Endothelial cell of umbilical vein (primary cell): ENCODE results near the gene TMEM121B. TPM values are rescaled to one million over a fixed set of nuclear protein-coding genes. Genes with fewer than 3 reads are reported as not detected.

Experiments used
- BruUV-seq: library from RNA; stranded (reverse); fragments of 400-500 nt; replicated peaks from 2 replicates; lab custom pipeline; 2021; lab: Mats Ljungman, UMichigan
- CTCF ChIA-PET: fragments of 300-600, 350-600 bp; sonication (Branson Sonifier 250); formaldehyde crosslinking; loops from one replicate; lab custom pipeline; 2021; ENCODE audit warnings: antibody characterized with exemption, inconsistent platforms; lab: Charles Lee
- POLR2A ChIA-PET: fragments of 300-600, 350-600 bp; sonication (Branson Sonifier 250); formaldehyde crosslinking; loops from one replicate; lab custom pipeline; 2021; ENCODE audit warnings: antibody characterized with exemption, inconsistent platforms; lab: Charles Lee
- DNase-seq: peaks from one replicate; pipeline ENCODE4 v3.0.0-alpha.2; 2011; ENCODE audit warnings: low read depth, low spot score
- FAIRE-seq: peaks from 2 replicates; lab custom pipeline; 2011; peaks lifted over from hg19 to GRCh38; lab: Jason Lieb, UNC
- H2AFZ ChIP-seq: 2 replicates; pipeline ENCODE4 v1.6.0; 2012; ENCODE audit warnings: low read depth, low read length, control low read depth, inconsistent platforms
- H3K27ac ChIP-seq: 2 replicates; pipeline ENCODE4 v1.5.1; 2011; ENCODE audit warnings: low read depth, mild to moderate bottlenecking, control low read depth, low read length, moderate library complexity; ENCODE audit not compliant: insufficient read depth
- H3K27me3 ChIP-seq, 2 experiments: 2 replicates each; pipeline versions ENCODE4 v1.6.0 to v1.6.1; 2011; ENCODE audit warnings: low read length in 2 of 2, mixed read lengths in 1 of 2; ENCODE audit not compliant: control insufficient read depth in 2 of 2, insufficient read depth in 2 of 2
- H3K36me3 ChIP-seq, 2 experiments: 2 replicates in 1 of 2; 3 replicates in 1 of 2; pipeline ENCODE4 v1.5.1; 2011; ENCODE audit warnings: low read length in 2 of 2, mild to moderate bottlenecking in 1 of 2, moderate library complexity in 1 of 2; ENCODE audit not compliant: control insufficient read depth in 2 of 2, insufficient read depth in 2 of 2; ENCODE audit errors: extremely low read depth in 1 of 2
- H3K4me1 ChIP-seq: 3 replicates; pipeline ENCODE4 v1.5.1; 2011; ENCODE audit warnings: mild to moderate bottlenecking, low read length; ENCODE audit not compliant: control insufficient read depth, insufficient read depth; ENCODE audit errors: extremely low read depth
- H3K4me2 ChIP-seq: 2 replicates; pipeline ENCODE4 v1.6.1; 2011; ENCODE audit warnings: low read length, control low read depth, mixed read lengths; ENCODE audit not compliant: insufficient read depth
- H3K4me3 ChIP-seq, 3 experiments: fragments of 200-600 bp in 1 of 3; sonication (generic), shearing (Covaris generic) in 1 of 3; replicated peaks in 1 of 3; 2 replicates each; pipeline ENCODE4 v1.5.1; 2011 to 2016; ENCODE audit warnings: control low read depth in 3 of 3, low read length in 3 of 3, mild to moderate bottlenecking in 2 of 3, inconsistent platforms in 1 of 3, low read depth in 1 of 3, moderate library complexity in 1 of 3; ENCODE audit not compliant: insufficient read depth in 1 of 3
- H3K79me2 ChIP-seq: 2 replicates; pipeline ENCODE4 v1.6.0; 2012; ENCODE audit warnings: low read length, inconsistent platforms; ENCODE audit not compliant: control insufficient read depth, insufficient read depth
- H3K9ac ChIP-seq: replicated peaks from 2 replicates; pipeline ENCODE3; 2011; ENCODE audit warnings: low read length, control low read depth; ENCODE audit not compliant: insufficient read depth; ENCODE audit errors: extremely low read depth
- H3K9me1 ChIP-seq: replicated peaks from 3 replicates; pipeline ENCODE4 v1.6.0; 2011; ENCODE audit warnings: mild to moderate bottlenecking, low read length; ENCODE audit not compliant: control insufficient read depth, insufficient read depth; ENCODE audit errors: extremely low read depth
- H3K9me3 ChIP-seq: replicated peaks from 2 replicates; pipeline ENCODE4 v1.5.1; 2012; ENCODE audit warnings: low read length, inconsistent platforms; ENCODE audit not compliant: control insufficient read depth, insufficient read depth
- H4K20me1 ChIP-seq: replicated peaks from 2 replicates; pipeline ENCODE3; 2011; ENCODE audit warnings: mild to moderate bottlenecking, low read length; ENCODE audit not compliant: control insufficient read depth, insufficient read depth; ENCODE audit errors: extremely low read depth
- EZH2 ChIP-seq: IDR thresholded peaks from 2 replicates; pipeline ENCODE4 v1.6.1; 2012; ENCODE audit warnings: borderline replicate concordance, low read depth, mild to moderate bottlenecking, moderate library complexity, low read length, inconsistent platforms; ENCODE audit not compliant: severe bottlenecking
- FOS ChIP-seq: IDR thresholded peaks from 2 replicates; pipeline ENCODE4 v1.6.1; 2011; ENCODE audit warnings: mild to moderate bottlenecking, low read length, moderate library complexity, borderline replicate concordance; ENCODE audit not compliant: insufficient read depth
- GATA2 ChIP-seq: IDR thresholded peaks from 2 replicates; pipeline ENCODE4 v1.7.0; 2011; ENCODE audit warnings: low read depth, mild to moderate bottlenecking, moderate library complexity, mixed read lengths, low read length; ENCODE audit not compliant: insufficient read length, insufficient read depth
- JUN ChIP-seq: IDR thresholded peaks from 2 replicates; pipeline ENCODE4 v1.6.1; 2011; ENCODE audit warnings: borderline replicate concordance, low read depth; ENCODE audit not compliant: insufficient read length, insufficient read depth
- MYC ChIP-seq: IDR thresholded peaks from one replicate; pipeline ENCODE4 v1.6.1; 2011; ENCODE audit warnings: mild to moderate bottlenecking, low read depth, low read length
- POLR2A ChIP-seq: IDR thresholded peaks from 2 replicates; pipeline ENCODE4 v1.6.1; 2012; ENCODE audit warnings: low read depth, mild to moderate bottlenecking, control low read depth, low read length
- POLR2AphosphoS5 ChIP-seq: IDR thresholded peaks from 2 replicates; pipeline ENCODE4 v1.6.1; 2012; ENCODE audit warnings: low read depth, mild to moderate bottlenecking, control low read depth, low read length, moderate library complexity; ENCODE audit not compliant: insufficient read depth
- dilution Hi-C: fragments of 300-500 bp; cut with MboI; formaldehyde crosslinking; loops from one replicate; pipeline ENCODE4 v1.15.0; 2019; ENCODE audit warnings: low sequenced_read_pairs; ENCODE audit not compliant: extremely low pct_ligation_motif_present
- intact Hi-C: fragments of 100-400 bp; cut with micrococcal nuclease; formaldehyde crosslinking; loops from one replicate; pipeline ENCODE4 v1.10.0; 2022
- polyA plus RNA-seq, 4 experiments: library from polyadenylated mRNA; depleted of rRNA in 3 of 4; stranded (reverse) in 3 of 4; unstranded in 1 of 4; fragments of >200 nt; gene quantifications; 2 replicates each; pipeline versions ENCODE4 v1.2.1 to v1.2.3, GENCODE V29; 2011 to 2012; ENCODE audit warnings: missing spikeins in 1 of 4
- total RNA-seq: library from RNA; stranded (reverse); gene quantifications from 2 replicates; pipeline ENCODE4 v1.2.3, GENCODE V29; 2021
- TF ChIP-seq, protein P1 (sequence below): IDR thresholded peaks from 2 replicates; pipeline ENCODE4 v1.6.1; 2011; ENCODE audit not compliant: insufficient read depth, insufficient read length
- TF ChIP-seq, protein P2 (sequence below), 2 donors: IDR thresholded peaks; 1 replicate in 1 of 2; 2 replicates in 1 of 2; pipeline ENCODE4 v1.5.1; 2011; ENCODE audit warnings: low read length in 2 of 2, mild to moderate bottlenecking in 2 of 2, moderate library complexity in 2 of 2, control low read depth in 1 of 2, inconsistent platforms in 1 of 2, low read depth in 1 of 2; ENCODE audit not compliant: insufficient read depth in 1 of 2; ENCODE audit errors: extremely low read depth in 1 of 2

The TMEM121B gene
- total and polyA plus RNA-seq, 2 donors (not counting 3 experiments of a cell fraction or from before 2014, with no cell fraction given): 0.18 to 0.33 TPM

DNA sequence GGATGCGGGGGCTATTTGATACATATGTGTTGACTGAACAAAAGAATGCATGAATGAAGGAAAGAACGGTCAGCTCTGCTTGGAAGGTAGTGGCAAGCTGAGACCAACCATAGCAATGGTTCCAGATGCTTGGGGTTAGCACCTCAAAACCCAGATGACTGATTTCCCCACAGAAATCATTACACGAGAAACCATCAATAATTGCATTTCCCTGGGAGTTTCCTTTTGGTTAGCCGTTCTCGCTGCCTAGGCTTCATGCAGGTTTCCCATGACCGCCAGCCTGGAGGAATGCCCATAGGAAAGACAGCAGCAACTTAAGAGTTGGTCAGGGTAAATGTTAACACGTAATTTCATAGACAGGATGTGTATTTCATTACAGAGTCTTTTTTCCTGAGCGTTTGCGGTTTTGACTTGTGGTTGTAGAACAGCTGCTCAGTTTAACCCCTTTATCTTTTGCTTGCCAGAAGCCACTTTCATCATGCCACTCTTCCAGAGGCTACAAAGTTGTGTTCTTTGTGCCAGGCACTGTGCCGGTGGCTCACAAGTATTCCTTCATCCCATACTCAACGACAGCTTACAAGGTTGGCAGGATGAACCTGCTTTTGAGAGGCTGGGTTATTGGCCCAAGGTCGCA, 33.5 kb downstream of the TMEM121B start:
- H3K27ac ChIP-seq: no peak overlapping the region
- intact Hi-C loops: no loop called here

DNA sequence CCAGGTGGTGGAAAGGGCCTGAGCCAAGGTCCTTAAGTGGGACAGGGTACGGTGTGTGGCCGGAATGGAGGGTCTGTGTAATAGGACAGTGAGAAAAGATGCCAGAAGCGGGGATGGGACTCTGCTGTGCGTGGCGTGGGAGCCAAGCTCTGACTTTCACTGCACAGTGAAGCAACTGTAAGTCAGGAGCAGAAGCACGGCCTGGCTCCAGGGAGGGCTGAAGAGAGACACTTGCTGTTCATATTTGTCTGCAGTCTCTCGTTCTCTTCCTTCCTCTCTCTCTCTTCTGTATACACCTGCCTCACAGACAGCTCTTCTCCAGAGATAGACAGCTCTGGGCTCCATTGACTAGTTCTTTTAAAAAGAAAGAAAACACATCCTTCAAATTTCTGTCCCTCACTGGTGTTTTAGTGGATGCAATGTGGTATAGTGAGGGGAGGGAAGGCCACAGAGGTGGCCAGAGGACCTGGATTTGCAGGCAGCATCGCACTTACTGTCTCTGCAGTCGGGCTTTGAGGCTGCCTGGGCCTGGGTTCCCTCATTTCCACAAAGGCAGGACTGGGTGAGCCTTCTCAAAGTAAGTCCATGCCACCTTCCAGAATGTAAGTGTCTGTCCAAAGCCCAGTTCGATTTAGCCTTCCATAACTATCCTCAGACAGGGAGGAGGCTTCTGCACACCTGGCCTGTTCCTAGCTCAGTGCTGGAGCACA, 34.2 kb downstream of the TMEM121B start:
- FAIRE-seq: no peak
- ChIA-PET CTCF (interaction anchor here (1.5 to 3.4 kb wide), 2 partner anchors 13 to 85 kb away, joined by 3 to 10 read pairs; no protein-coding TSS in a partner anchor), POLR2A (no interaction called here)
- no peaks in the 10 kb centered on the region for H3K27me3 ChIP-seq
- H3K4me2 ChIP-seq: no peak overlapping the region
- H3K4me3 ChIP-seq: no peak overlapping the region
- peaks cover 2% of the 10 kb centered on the region for H4K20me1 ChIP-seq
- no TSS peak for BruUV-seq
- no peak for DNase-seq
- no peak overlapping the region for H2AFZ ChIP-seq
- H3K9me1 ChIP-seq: no peaks in the 10 kb centered on the region
- no peaks in the 10 kb centered on the region for H3K9me3 ChIP-seq
- H3K27ac ChIP-seq: no peak overlapping the region
- H3K36me3 ChIP-seq: no peaks in the 10 kb centered on the region
- H3K4me1 ChIP-seq: peaks cover 18% of the 10 kb centered on the region
- intact Hi-C loops (no loop called here), dilution Hi-C loops (no loop called here)
- H3K9ac ChIP-seq: no peak overlapping the region
- TF ChIP-seq FOS (no peak), GATA2 (no peak), MYC (no peak), EZH2 (no peak), POLR2A (no peak), JUN (no peak), POLR2AphosphoS5 (no peak)
- TF ChIP-seq, protein P1, sequence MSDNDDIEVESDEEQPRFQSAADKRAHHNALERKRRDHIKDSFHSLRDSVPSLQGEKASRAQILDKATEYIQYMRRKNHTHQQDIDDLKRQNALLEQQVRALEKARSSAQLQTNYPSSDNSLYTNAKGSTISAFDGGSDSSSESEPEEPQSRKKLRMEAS: no peak
- TF ChIP-seq, protein P2, sequence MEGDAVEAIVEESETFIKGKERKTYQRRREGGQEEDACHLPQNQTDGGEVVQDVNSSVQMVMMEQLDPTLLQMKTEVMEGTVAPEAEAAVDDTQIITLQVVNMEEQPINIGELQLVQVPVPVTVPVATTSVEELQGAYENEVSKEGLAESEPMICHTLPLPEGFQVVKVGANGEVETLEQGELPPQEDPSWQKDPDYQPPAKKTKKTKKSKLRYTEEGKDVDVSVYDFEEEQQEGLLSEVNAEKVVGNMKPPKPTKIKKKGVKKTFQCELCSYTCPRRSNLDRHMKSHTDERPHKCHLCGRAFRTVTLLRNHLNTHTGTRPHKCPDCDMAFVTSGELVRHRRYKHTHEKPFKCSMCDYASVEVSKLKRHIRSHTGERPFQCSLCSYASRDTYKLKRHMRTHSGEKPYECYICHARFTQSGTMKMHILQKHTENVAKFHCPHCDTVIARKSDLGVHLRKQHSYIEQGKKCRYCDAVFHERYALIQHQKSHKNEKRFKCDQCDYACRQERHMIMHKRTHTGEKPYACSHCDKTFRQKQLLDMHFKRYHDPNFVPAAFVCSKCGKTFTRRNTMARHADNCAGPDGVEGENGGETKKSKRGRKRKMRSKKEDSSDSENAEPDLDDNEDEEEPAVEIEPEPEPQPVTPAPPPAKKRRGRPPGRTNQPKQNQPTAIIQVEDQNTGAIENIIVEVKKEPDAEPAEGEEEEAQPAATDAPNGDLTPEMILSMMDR (IDR thresholded peaks at IDR 0.05; ENCODE audit: extremely low read depth in 1 of 2, insufficient read depth in 1 of 2, low read depth in 1 of 2, low read length in 2 of 2): no peak
- peaks cover 18% of the 10 kb centered on the region for H3K79me2 ChIP-seq

More for the DNA sequence above, 33.5 kb downstream of the TMEM121B start:
- H3K4me2 ChIP-seq: no peak overlapping the region
- H3K4me1 ChIP-seq: peaks cover 18% of the 10 kb centered on the region
- no peaks in the 10 kb centered on the region for H3K9me3 ChIP-seq
- no TSS peak for BruUV-seq
- H3K79me2 ChIP-seq: peaks cover 19% of the 10 kb centered on the region
- dilution Hi-C loops: no loop called here
- H4K20me1 ChIP-seq: peaks cover 2% of the 10 kb centered on the region
- H3K36me3 ChIP-seq: no peaks in the 10 kb centered on the region
- FAIRE-seq (peak; percentile 47), DNase-seq (no peak)
- no peak overlapping the region for H2AFZ ChIP-seq
- no peak overlapping the region for H3K4me3 ChIP-seq
- no peak for TF ChIP-seq JUN
- TF ChIP-seq, protein P1: no peak
- TF ChIP-seq MYC: no peak
- H3K27me3 ChIP-seq: no peaks in the 10 kb centered on the region
- H3K9me1 ChIP-seq: no peaks in the 10 kb centered on the region
- no peak overlapping the region for H3K9ac ChIP-seq
- ChIA-PET CTCF (interaction anchor here (0.8 to 3.4 kb wide), 3 partner anchors 13 to 84 kb away, joined by 3 to 10 read pairs (median 3); no protein-coding TSS in a partner anchor), POLR2A (no interaction called here)
